Testis (tissue), 3 donors: ENCODE results near the gene TEKTIP1. TPM values are rescaled to one million over a fixed set of nuclear protein-coding genes. Genes with fewer than 3 reads are reported as not detected.

ENCODE experiments used
- DNase-seq: peaks from one replicate; pipeline ENCODE4 v3.0.0-alpha.2; 2019
- H3K27ac ChIP-seq, 2 donors: fragments of 200-600 bp; sonication (generic); one replicate each; pipeline ENCODE4 v1.5.1; 2019
- H3K27me3 ChIP-seq: fragments of 200-600 bp; sonication (generic); one replicate; pipeline ENCODE4 v1.5.1; 2019
- H3K36me3 ChIP-seq: fragments of 200-600 bp; sonication (generic); one replicate; pipeline ENCODE4 v1.5.1; 2017; ENCODE audit warnings: low read depth; ENCODE audit errors: missing control alignments
- H3K4me1 ChIP-seq: fragments of 200-600 bp; sonication (generic); one replicate; pipeline ENCODE4 v1.5.1; 2019
- H3K4me3 ChIP-seq, 2 donors: fragments of 200-600 bp; sonication (generic); one replicate each; pipeline ENCODE4 v1.5.1; 2017 to 2019
- H3K9me3 ChIP-seq: fragments of 200-600 bp; sonication (generic); one replicate; pipeline ENCODE4 v1.5.1; 2017
- CTCF ChIP-seq, 3 experiments: fragments of 450-650 bp in 2 of 3; fragments of 200-600 bp in 1 of 3; sonication (generic) in 1 of 3; IDR thresholded peaks; one replicate each; pipeline ENCODE4 v1.5.1; 2016 to 2019; ENCODE audit warnings: antibody characterized with exemption in 3 of 3, mild to moderate bottlenecking in 2 of 3, moderate library complexity in 1 of 3
- POLR2A ChIP-seq: fragments of 450-650 bp; IDR thresholded peaks from one replicate; pipeline ENCODE4 v1.6.1; 2017; ENCODE audit warnings: antibody characterized with exemption, mild to moderate bottlenecking, moderate library complexity
- WGBS, 2 donors: methylation state at CpG; one replicate each; pipeline ENCODE4 v1.1.5; 2018; 5-methylcytosine and 5-hydroxymethylcytosine counted together
- intact Hi-C: fragments of 100-400 bp; cut with DNase I; formaldehyde crosslinking; loops from one replicate; pipeline ENCODE4 v1.15.1; 2023; ENCODE audit warnings: low total_unique reads
- polyA plus RNA-seq: library from polyadenylated mRNA; stranded (reverse); fragments of 350-450 nt; fragmentation: Illumina TruSeq; extraction: RNeasy Lipid Tissue Mini Kit (QIAGEN cat#74804); gene quantifications from one replicate; pipeline ENCODE4 v1.2.3, GENCODE V29; 2014; ENCODE audit warnings: low read depth, low replicate concordance; ENCODE audit not compliant: insufficient read depth
- total RNA-seq, 2 donors: library from RNA; depleted of rRNA; stranded (reverse); fragments of >200 nt; gene quantifications; one replicate each; pipeline ENCODE4 v1.2.3, GENCODE V29; 2016

The TEKTIP1 gene
- total and polyA plus RNA-seq, 3 donors from 2014 or later: 35.8 to 68.2 (median 55.9) TPM

- Histone ChIP-seq H3K9me3 (no peaks in the 10 kb centered on the region), H3K36me3 (no peaks in the 10 kb centered on the region), H3K4me3 (no peak overlapping the region), H3K27ac (no peak overlapping the region), H3K27me3 (no peaks in the 10 kb centered on the region), H3K4me1 (no peaks in the 10 kb centered on the region)
- WGBS, 2 donors: 90 to 91% methylated on average over 10 to 21 of the region's 21 CpGs
- no peak for DNase-seq
- intact Hi-C loops: no loop called here
- no peak for TF ChIP-seq CTCF (IDR thresholded peaks at IDR 0.05)
- no peak for TF ChIP-seq POLR2A
Measured at GRCh38 chr19:3523361-3524077, 15.5 kb upstream of the TEKTIP1 start.

GRCh38 chr19:3524078-3524842, 14.7 kb upstream of the TEKTIP1 start:
- Histone ChIP-seq H3K4me3 (no peak overlapping the region), H3K4me1 (no peaks in the 10 kb centered on the region), H3K36me3 (no peaks in the 10 kb centered on the region), H3K9me3 (no peaks in the 10 kb centered on the region), H3K27ac (no peak overlapping the region), H3K27me3 (no peaks in the 10 kb centered on the region)
- intact Hi-C loops: no loop called here
- DNase-seq: no peak
- TF ChIP-seq POLR2A: no peak
- TF ChIP-seq CTCF (IDR thresholded peaks at IDR 0.05): no peak
- 84 to 95% methylated on average over 14 to 33 of the region's 33 CpGs for WGBS, 2 donors

- intact Hi-C loops: no loop called here
- H3K9me3 ChIP-seq: no peaks in the 10 kb centered on the region
- H3K36me3 ChIP-seq: no peaks in the 10 kb centered on the region
- TF ChIP-seq CTCF (IDR thresholded peaks at IDR 0.05) (no peak), POLR2A (no peak)
- no peak overlapping the region for H3K27ac ChIP-seq
- no peak overlapping the region for H3K4me3 ChIP-seq
- 93 to 94% methylated on average over 20 of the region's 20 CpGs for WGBS, 2 donors
- DNase-seq: no peak
- H3K4me1 ChIP-seq: no peaks in the 10 kb centered on the region
- no peaks in the 10 kb centered on the region for H3K27me3 ChIP-seq
Measured at GRCh38 chr19:3524904-3525451, 14.0 kb upstream of the TEKTIP1 start.

GRCh38 chr19:3526507-3527237, 12.3 kb upstream of the TEKTIP1 start:
- 90 to 98% methylated on average over 15 to 28 of the region's 28 CpGs for WGBS, 2 donors
- DNase-seq: no peak
- Histone ChIP-seq H3K27me3 (no peaks in the 10 kb centered on the region), H3K9me3 (no peaks in the 10 kb centered on the region), H3K36me3 (no peaks in the 10 kb centered on the region), H3K4me1 (no peaks in the 10 kb centered on the region), H3K4me3 (no peak overlapping the region), H3K27ac (no peak overlapping the region)
- intact Hi-C loops: no loop called here
- TF ChIP-seq POLR2A (no peak), CTCF (IDR thresholded peaks at IDR 0.05) (no peak)
